ENCODE data around the gene ZNF76.

ZNF76 gene

DNA sequence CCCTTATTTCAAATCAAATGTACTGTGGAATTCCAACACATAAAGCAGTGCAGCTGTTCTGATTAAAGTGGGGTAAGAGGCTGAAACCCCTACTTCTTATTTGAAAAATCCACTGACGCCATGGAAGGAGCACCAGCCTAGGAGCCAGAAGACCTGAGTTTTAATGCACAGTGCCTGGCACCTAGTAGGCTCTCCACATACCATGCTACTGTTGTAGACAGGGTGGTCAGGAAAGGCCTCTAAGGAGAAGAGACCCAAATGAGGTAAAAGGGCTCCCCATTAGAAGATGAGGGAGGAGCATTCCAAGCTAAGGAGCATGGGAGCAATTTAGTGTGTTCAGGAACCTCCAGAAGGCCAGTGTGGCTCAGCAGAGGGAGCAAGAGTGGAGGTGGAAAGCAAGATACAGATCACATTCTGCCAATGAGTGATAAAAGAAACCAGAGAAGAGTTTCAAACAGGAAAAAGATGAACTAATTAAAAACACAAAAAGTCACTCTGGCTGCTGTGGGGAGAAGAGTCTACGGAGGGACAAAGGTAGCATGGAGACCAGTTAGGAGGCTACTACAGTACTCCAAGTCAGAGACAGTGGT is 11.8 kb upstream of the ZNF76 start:
- Histone ChIP-seq H3K4me3 (no peak overlapping the region), H3K4me1 (peaks cover 29% of the 10 kb centered on the region), H3K27me3 (no peaks in the 10 kb centered on the region), H3K27ac (no peak overlapping the region), H3K36me3 (peaks cover 65% of the 10 kb centered on the region), H3K4me2 (peak overlapping the region; percentile 36), H4K20me1 (peaks cover 60% of the 10 kb centered on the region), H3K9me3 (no peaks in the 10 kb centered on the region), H3K9ac (no peak overlapping the region)
- no peak for TF ChIP-seq Cebpa-rat (IDR thresholded peaks at IDR 0.05)

DNA sequence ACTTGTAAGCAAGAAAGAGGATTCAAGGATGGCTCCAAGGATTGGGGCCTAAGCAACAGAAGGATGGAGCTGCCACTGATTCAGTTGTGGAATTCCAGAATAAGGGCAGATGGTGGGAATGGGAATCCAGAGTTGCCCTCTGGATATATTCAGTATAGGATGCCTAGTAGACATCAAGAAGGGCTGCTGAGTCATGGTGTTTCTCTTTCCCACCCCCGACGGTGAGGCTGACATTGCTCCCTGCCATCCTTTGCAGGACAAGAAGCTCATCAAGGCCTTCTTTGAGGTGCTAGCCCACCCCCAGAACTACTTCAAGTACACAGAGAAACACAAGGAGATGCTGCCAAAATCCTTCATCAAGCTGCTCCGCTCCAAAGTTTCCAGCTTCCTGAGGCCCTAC is 11.2 kb upstream of the ZNF76 start:
- Histone ChIP-seq H3K36me3 (peaks cover 59% of the 10 kb centered on the region), H3K4me1 (peaks cover 29% of the 10 kb centered on the region), H3K9ac (no peak overlapping the region), H3K9me3 (no peaks in the 10 kb centered on the region), H3K4me2 (peak overlapping the region; percentile 36), H3K4me3 (no peak overlapping the region), H3K27ac (no peak overlapping the region), H3K27me3 (no peaks in the 10 kb centered on the region), H4K20me1 (peaks cover 60% of the 10 kb centered on the region)
- no peak for TF ChIP-seq Cebpa-rat (IDR thresholded peaks at IDR 0.05)

DNA sequence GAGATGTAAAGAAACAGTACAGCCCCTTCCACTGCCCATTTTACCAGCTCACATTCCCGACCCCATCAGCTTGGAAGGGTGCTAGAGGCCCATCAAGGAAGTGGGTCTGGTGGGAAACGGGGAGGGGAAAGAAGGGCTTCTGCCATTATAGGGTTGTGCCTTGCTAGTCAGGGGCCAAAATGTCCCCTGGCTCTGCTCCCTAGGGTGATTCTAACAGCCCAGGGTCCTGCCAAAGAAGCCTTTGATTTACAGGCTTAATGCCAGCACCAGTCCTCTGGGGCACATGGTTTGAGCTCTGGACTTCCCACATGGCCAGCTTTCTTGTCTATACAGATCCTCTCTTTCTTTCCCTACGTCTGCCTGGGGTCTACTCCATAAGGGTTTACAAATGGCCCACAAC is 10.6 kb upstream of the ZNF76 start:
- no peak overlapping the region for H3K27ac ChIP-seq
- H3K27me3 ChIP-seq = no peaks in the 10 kb centered on the region
- H3K36me3 ChIP-seq = peaks cover 52% of the 10 kb centered on the region
- TF ChIP-seq Cebpa-rat (IDR thresholded peaks at IDR 0.05) = no peak
- H3K4me2 ChIP-seq = peak overlapping the region; percentile 36
- peaks cover 60% of the 10 kb centered on the region for H4K20me1 ChIP-seq
- peaks cover 29% of the 10 kb centered on the region for H3K4me1 ChIP-seq
- H3K9ac ChIP-seq = no peak overlapping the region
- no peak overlapping the region for H3K4me3 ChIP-seq
- H3K9me3 ChIP-seq = no peaks in the 10 kb centered on the region

DNA sequence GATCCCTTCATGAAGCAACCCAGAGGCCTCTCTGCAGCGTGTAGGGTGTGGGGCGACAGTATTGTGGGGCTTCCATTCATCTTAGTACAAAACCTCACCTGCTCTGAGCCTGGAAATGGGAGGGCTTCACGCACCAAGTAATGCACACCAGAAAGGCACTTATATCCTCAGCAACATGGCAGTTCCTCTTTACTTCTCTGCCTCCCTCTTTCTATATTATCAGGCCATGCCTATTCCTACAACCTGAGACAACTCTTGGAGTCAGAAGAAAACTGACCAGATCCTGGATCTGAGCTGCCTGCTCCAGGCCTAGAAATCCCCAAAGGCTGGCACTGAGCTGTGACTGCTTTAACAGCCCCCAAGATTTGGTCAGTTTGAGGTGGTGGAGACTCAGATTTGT is 7.6 kb upstream of the ZNF76 start:
- Histone ChIP-seq H3K9ac (no peak overlapping the region), H3K9me3 (no peaks in the 10 kb centered on the region), H3K4me1 (peaks cover 29% of the 10 kb centered on the region), H3K36me3 (peaks cover 26% of the 10 kb centered on the region), H3K4me3 (no peak overlapping the region), H3K27me3 (no peaks in the 10 kb centered on the region), H4K20me1 (peaks cover 43% of the 10 kb centered on the region), H3K27ac (no peak overlapping the region), H3K4me2 (no peak overlapping the region)
- no peak for TF ChIP-seq Cebpa-rat (IDR thresholded peaks at IDR 0.05)

DNA sequence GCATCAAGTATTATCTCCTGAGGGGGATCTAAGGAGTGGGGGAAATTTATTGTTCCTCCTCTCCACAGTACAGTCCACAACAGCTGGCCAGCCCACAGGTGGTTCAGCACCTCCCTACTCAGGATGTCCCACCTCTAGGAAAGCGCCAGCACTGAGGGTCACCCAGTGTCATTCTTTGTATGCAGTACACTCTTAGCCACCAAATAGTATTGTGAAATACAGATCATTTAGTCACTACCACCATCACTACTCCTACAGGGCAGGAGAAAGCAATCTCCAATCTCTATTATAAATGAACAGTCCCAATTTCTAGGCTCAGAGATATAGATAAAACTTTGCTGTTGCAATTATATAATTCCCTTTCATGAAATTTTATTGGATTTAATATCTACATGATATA is 6.3 kb upstream of the ZNF76 start:
- H3K4me2 ChIP-seq = no peak overlapping the region
- no peak overlapping the region for H3K9ac ChIP-seq
- no peak overlapping the region for H3K27ac ChIP-seq
- H4K20me1 ChIP-seq = peaks cover 43% of the 10 kb centered on the region
- peaks cover 25% of the 10 kb centered on the region for H3K36me3 ChIP-seq
- TF ChIP-seq Cebpa-rat (IDR thresholded peaks at IDR 0.05) = peak; percentile 28; the same call in 1 of the 2 replicates
- H3K27me3 ChIP-seq = no peaks in the 10 kb centered on the region
- H3K9me3 ChIP-seq = no peaks in the 10 kb centered on the region
- no peak overlapping the region for H3K4me3 ChIP-seq
- H3K4me1 ChIP-seq = peaks cover 33% of the 10 kb centered on the region

DNA sequence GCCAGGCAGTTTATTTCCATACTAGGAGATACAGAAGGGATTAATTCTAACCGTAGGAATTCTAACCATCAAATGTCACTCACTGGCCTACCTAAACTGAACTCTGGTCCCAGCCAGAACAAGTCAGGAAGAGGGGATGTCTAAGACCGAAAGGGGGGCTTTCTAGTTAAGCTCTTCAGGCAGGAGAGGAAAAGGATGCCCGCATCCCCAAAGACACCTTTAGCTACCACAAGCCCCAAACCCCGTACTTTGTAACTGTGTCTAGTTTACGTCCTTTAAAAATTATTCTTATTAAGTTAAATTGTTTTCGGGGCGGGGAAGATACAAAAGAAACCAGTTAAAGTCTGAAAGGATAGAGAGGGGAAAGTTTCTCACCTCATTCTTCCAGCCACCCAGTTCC is 1.2 kb upstream of the ZNF76 start:
- Histone ChIP-seq H3K4me1 (peaks cover 30% of the 10 kb centered on the region), H3K9me3 (no peaks in the 10 kb centered on the region), H3K9ac (peak overlapping the region; percentile 96), H3K36me3 (0 out of 2 replicates have a peak, but pooled peaks cover 4% of the 10 kb centered on the region), H3K4me2 (peak overlapping the region; percentile 95), H4K20me1 (peaks cover 12% of the 10 kb centered on the region; the same call in 1 of the 2 replicates), H3K4me3 (peak overlapping the region; percentile 87), H3K27me3 (no peaks in the 10 kb centered on the region), H3K27ac (peak overlapping the region; percentile 97)
- no peak for TF ChIP-seq Cebpa-rat (IDR thresholded peaks at IDR 0.05)

DNA sequence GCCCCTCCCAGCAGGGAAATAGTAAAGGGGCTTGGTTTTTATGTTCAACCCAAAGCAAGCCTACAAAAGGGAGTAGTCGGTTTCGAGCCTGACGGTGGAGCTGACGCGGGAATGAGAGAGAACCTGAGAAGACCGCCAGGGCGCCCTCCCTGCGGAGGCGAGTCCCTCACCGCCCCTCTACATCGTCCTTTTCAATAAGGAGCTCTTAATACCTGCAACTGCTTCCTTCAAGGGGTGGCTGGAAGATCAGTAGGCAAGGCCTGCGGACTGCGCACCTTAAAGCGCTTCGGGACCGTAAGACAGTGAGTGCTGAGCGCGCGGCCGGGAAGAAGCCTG is 709 bp upstream of the ZNF76 start:
- peak overlapping the region; percentile 97 for H3K27ac ChIP-seq

DNA sequence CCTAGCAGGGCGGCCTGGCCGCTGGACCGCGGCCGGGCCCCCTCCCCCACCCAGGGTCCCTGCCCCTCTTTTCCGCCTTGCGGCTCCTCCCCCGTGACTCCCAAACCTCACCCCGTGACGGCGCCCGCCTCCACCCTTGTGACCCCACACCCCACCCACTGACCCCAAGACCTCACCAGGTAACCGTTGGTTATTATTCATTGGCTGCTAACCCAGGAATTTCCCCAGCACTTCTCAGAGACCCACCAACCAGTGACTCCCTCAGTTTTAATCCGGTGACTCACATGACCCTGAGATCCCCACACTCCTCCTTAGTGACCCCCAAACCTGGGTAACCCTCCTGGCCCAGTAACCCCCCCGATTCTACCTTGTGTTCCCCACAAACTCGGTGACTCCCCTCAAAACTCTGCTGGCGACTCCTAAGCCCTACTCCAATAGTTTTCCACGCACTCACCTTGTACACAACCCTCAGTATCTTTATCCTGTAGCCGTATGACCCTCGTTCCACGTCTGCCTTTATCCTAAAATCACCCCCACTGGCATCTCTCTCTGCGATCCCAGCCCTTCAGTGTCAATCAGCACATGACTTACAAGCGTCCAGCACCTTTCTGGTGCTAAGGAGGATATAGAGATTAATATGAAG is 534 bp downstream of the ZNF76 start:
- Histone ChIP-seq H3K36me3 (no peaks in the 10 kb centered on the region), H3K27me3 (no peaks in the 10 kb centered on the region), H3K9me3 (no peaks in the 10 kb centered on the region), H3K27ac (peak overlapping the region; percentile 97), H3K4me1 (peaks cover 48% of the 10 kb centered on the region), H3K9ac (peak overlapping the region; percentile 96), H4K20me1 (peaks cover 9% of the 10 kb centered on the region; the same call in 1 of the 2 replicates), H3K4me2 (peak overlapping the region; percentile 95), H3K4me3 (peak overlapping the region; percentile 87)
- TF ChIP-seq Cebpa-rat (IDR thresholded peaks at IDR 0.05) = no peak

More for the DNA sequence above, 709 bp upstream of the ZNF76 start:
- Histone ChIP-seq H3K36me3 (0 out of 2 replicates have a peak, but pooled peaks cover 4% of the 10 kb centered on the region), H3K9ac (peak overlapping the region; percentile 96), H3K4me3 (peak overlapping the region; percentile 87), H3K27me3 (no peaks in the 10 kb centered on the region), H4K20me1 (peaks cover 9% of the 10 kb centered on the region; the same call in 1 of the 2 replicates), H3K4me2 (peak overlapping the region; percentile 95), H3K4me1 (peaks cover 35% of the 10 kb centered on the region), H3K9me3 (no peaks in the 10 kb centered on the region)
- no peak for TF ChIP-seq Cebpa-rat (IDR thresholded peaks at IDR 0.05)

DNA sequence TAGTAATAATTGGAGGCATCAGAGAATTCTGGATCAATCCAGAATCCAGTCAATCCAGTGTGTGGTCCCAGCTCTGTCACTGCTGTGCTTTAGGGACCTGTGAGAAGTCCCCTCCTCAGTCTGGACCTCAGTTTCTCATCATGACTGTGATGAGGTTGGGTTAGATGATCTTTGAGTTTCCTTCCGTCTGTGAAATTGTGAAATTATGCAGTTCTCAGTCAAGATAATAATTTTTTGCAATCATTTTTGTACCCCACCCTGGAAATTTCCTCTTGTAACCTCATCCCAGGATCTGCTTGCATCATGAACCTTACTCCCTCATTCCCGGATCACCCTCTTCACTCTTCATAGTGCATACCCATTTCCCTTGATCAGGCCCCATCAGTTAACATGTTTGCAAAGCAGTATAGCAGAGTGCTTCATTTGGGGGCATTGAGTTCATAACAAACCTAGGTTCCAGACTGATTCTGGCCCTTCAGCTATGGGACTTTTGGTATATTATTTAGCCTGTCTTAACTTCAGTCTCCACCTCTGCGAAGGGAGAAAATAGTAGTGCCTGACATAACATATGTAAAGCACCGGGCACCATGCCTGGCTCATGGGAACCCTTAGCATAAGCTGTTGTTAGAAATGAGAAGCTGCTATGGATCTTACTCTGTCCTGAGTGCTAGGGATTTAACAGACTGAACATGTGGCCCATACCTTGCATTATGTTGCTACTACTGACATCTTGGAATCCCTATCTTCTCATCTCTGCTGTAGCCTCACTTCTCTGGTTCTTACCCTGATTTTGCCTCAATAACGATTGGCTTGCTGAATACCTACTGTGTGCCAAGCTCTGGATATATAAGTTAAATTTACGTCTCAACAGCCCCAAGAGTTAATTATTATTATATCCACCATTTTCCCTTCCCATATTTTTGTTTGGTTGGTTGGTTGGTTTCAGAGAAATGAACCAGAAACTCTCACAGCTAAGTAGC is 1.3 kb downstream of the ZNF76 start:
- Histone ChIP-seq H3K27ac (peak overlapping the region; percentile 97; the same call in 1 of the 2 replicates), H3K4me1 (peaks cover 54% of the 10 kb centered on the region), H3K36me3 (no peaks in the 10 kb centered on the region), H3K4me3 (peak overlapping the region; percentile 87), H3K9ac (peak overlapping the region; percentile 96), H3K9me3 (no peaks in the 10 kb centered on the region), H3K27me3 (no peaks in the 10 kb centered on the region), H3K4me2 (peak overlapping the region; percentile 95), H4K20me1 (peaks cover 9% of the 10 kb centered on the region; the same call in 1 of the 2 replicates)
- no peak for TF ChIP-seq Cebpa-rat (IDR thresholded peaks at IDR 0.05)

All from BLaER1 (cell line).